HepG2 (cell line): ENCODE data around the gene JMJD1C. TPM values are rescaled to one million over a fixed set of nuclear protein-coding genes. Genes with fewer than 3 reads are reported as not detected.

Experiments
- ATAC-seq: fragments of 200-7000 bp; cut with Tn5 transposase; 3 replicates; pipeline ENCODE4 v1.9.1; 2020; ENCODE audit warnings: mild to moderate bottlenecking, moderate library complexity
- BruUV-seq: library from RNA; stranded (reverse); fragments of 400-500 nt; replicated peaks from 2 replicates; lab custom pipeline; 2021; lab: Mats Ljungman, UMichigan
- CTCF ChIA-PET: fragments of 300-600 bp; formaldehyde crosslinking; extraction: SDS; loops from one replicate; lab custom pipeline; 2021; ENCODE audit warnings: low total read pairs, inconsistent platforms, low intra/inter-chr PET ratio; lab: Yijun Ruan, JAX
- POLR2A ChIA-PET: fragments of 350-600 bp; sonication (Branson Sonifier 250); formaldehyde crosslinking; loops from one replicate; lab custom pipeline; 2020; ENCODE audit warnings: antibody characterized with exemption, inconsistent platforms; lab: Yijun Ruan, JAX
- DNase-seq: peaks from one replicate; pipeline ENCODE4 v3.0.0-alpha.2; 2015; ENCODE audit warnings: low spot score
- FAIRE-seq: peaks from 3 replicates; lab custom pipeline; 2011; peaks lifted over from hg19 to GRCh38; lab: Jason Lieb, UNC
- H2AFZ ChIP-seq: one replicate; pipeline ENCODE4 v1.6.1; 2011; ENCODE audit warnings: low read length, inconsistent platforms
- H3K27ac ChIP-seq: fragments of 300-600 bp; 3 replicates; pipeline ENCODE4 v1.8.0; 2011; ENCODE audit warnings: mixed run types, mild to moderate bottlenecking, mixed read lengths, low read length, inconsistent platforms; ENCODE audit not compliant: insufficient read depth; ENCODE audit errors: extremely low read length
- H3K27me3 ChIP-seq, 2 experiments: fragments of 200-600 bp in 1 of 2; 2 replicates in 1 of 2; 3 replicates in 1 of 2; pipeline versions ENCODE4 v1.6.0 to v1.8.0; 2011; ENCODE audit warnings: low read length in 2 of 2, mild to moderate bottlenecking in 2 of 2, moderate library complexity in 2 of 2, inconsistent platforms in 1 of 2; ENCODE audit not compliant: insufficient read depth in 2 of 2, control insufficient read depth in 1 of 2
- H3K36me3 ChIP-seq, 2 experiments: fragments of 200-600 bp in 1 of 2; replicated peaks in 1 of 2; 2 replicates in 1 of 2; 3 replicates in 1 of 2; pipeline versions ENCODE4 v1.5.1 to v1.8.0; 2011; ENCODE audit warnings: low read length in 2 of 2, inconsistent platforms in 1 of 2; ENCODE audit not compliant: insufficient read depth in 2 of 2, control insufficient read depth in 1 of 2
- H3K4me1 ChIP-seq: 2 replicates; pipeline ENCODE4 v1.5.1; 2012; ENCODE audit warnings: low read length, inconsistent platforms; ENCODE audit not compliant: insufficient read depth
- H3K4me2 ChIP-seq: 2 replicates; pipeline ENCODE4 v1.6.0; 2011; ENCODE audit warnings: low read depth, low read length, inconsistent platforms
- H3K4me3 ChIP-seq, 3 experiments: fragments of 200-600 bp in 1 of 3; sonication (generic), shearing (Covaris generic) in 1 of 3; replicated peaks in 1 of 3; 2 replicates each; pipeline ENCODE4 v1.5.1; 2011 to 2016; ENCODE audit warnings: low read length in 3 of 3, inconsistent platforms in 2 of 3, low read depth in 2 of 3, mild to moderate bottlenecking in 2 of 3, control low read depth in 1 of 3, mixed read lengths in 1 of 3; ENCODE audit not compliant: insufficient read depth in 1 of 3
- H3K79me2 ChIP-seq: one replicate; pipeline ENCODE4 v1.6.1; 2011; ENCODE audit warnings: low read length, inconsistent platforms; ENCODE audit not compliant: insufficient read depth
- H3K9ac ChIP-seq: 2 replicates; pipeline ENCODE4 v1.6.0; 2011; ENCODE audit warnings: mild to moderate bottlenecking, low read depth, low read length, inconsistent platforms; ENCODE audit not compliant: insufficient read depth
- H3K9me3 ChIP-seq: 2 replicates; pipeline ENCODE4 v1.5.1; 2012; ENCODE audit warnings: mild to moderate bottlenecking, low read length
- H4K20me1 ChIP-seq: 2 replicates; pipeline ENCODE4 v1.6.0; 2011; ENCODE audit warnings: inconsistent platforms, mild to moderate bottlenecking, low read length, moderate library complexity; ENCODE audit not compliant: insufficient read depth
- DRAP1 ChIP-seq: IDR thresholded peaks from 2 replicates; pipeline ENCODE4 v1.6.1; 2016; ENCODE audit warnings: missing genetic modification reagents, missing compliant biosample characterization
- EP300 ChIP-seq, 3 experiments: sonication (generic) in 1 of 3; formaldehyde crosslinking in 1 of 3; IDR thresholded peaks; 2 replicates each; pipeline versions ENCODE4 v1.5.1 to v1.6.1; 2011 to 2020; ENCODE audit warnings: low read depth in 2 of 3, low read length in 2 of 3, borderline replicate concordance in 1 of 3, improper control_type of control experiment in 1 of 3, mild to moderate bottlenecking in 1 of 3, missing genetic modification reagents in 1 of 3, moderate library complexity in 1 of 3
- ETV5 ChIP-seq: IDR thresholded peaks from 2 replicates; pipeline ENCODE4 v1.6.1; 2018; ENCODE audit warnings: missing biosample characterization, missing genetic modification reagents, inconsistent platforms, borderline replicate concordance
- FOXA3 ChIP-seq: IDR thresholded peaks from 2 replicates; pipeline ENCODE4 v1.6.1; 2016; ENCODE audit warnings: missing genetic modification reagents, missing compliant biosample characterization
- HMG20B ChIP-seq: conservative IDR thresholded peaks from 2 replicates; pipeline ENCODE4 v1.6.1; 2016; ENCODE audit warnings: missing genetic modification reagents, missing compliant biosample characterization
- HMGXB4 ChIP-seq, 2 experiments: sonication (generic) in 1 of 2; formaldehyde crosslinking in 1 of 2; IDR thresholded peaks; 2 replicates each; pipeline versions ENCODE4 v1.4.0 to v1.6.1; 2018 to 2020; ENCODE audit warnings: missing genetic modification reagents in 2 of 2, borderline replicate concordance in 1 of 2, low read depth in 1 of 2, mild to moderate bottlenecking in 1 of 2, missing biosample characterization in 1 of 2
- MED1 ChIP-seq: sonication (generic); formaldehyde crosslinking; IDR thresholded peaks from 2 replicates; pipeline ENCODE4 v1.4.0; 2020; ENCODE audit warnings: missing genetic modification reagents
- MED13 ChIP-seq: sonication (generic); formaldehyde crosslinking; IDR thresholded peaks from 2 replicates; pipeline ENCODE4 v1.5.0; 2020; ENCODE audit warnings: missing genetic modification reagents
- MXI1 ChIP-seq: IDR thresholded peaks from 3 replicates; pipeline ENCODE4 v1.6.1; 2012; ENCODE audit warnings: low read depth, low read length, inconsistent platforms, borderline replicate concordance
- RFX1 ChIP-seq: fragments of 450-650 bp; IDR thresholded peaks from 2 replicates; pipeline ENCODE4 v1.6.1; 2017
- SIN3A ChIP-seq: IDR thresholded peaks from 2 replicates; pipeline ENCODE4 v1.6.1; 2011; ENCODE audit warnings: low read depth, mild to moderate bottlenecking, control low read depth, low read length, borderline replicate concordance
- YEATS2 ChIP-seq: sonication (generic); formaldehyde crosslinking; IDR thresholded peaks from 2 replicates; pipeline ENCODE4 v1.4.0; 2020; ENCODE audit warnings: missing genetic modification reagents, borderline replicate concordance
- ZNF30 ChIP-seq: sonication (generic); formaldehyde crosslinking; IDR thresholded peaks from 2 replicates; pipeline ENCODE4 v1.5.0; 2020; ENCODE audit warnings: mild to moderate bottlenecking, missing genetic modification reagents
- ZNF414 ChIP-seq: sonication (generic); formaldehyde crosslinking; IDR thresholded peaks from 2 replicates; pipeline ENCODE4 v1.5.0; 2020; ENCODE audit warnings: missing genetic modification reagents
- ZNF740 ChIP-seq: sonication (generic); formaldehyde crosslinking; IDR thresholded peaks from 2 replicates; pipeline ENCODE4 v1.4.0; 2020; ENCODE audit warnings: missing genetic modification reagents
- ZZZ3 ChIP-seq: sonication (generic); formaldehyde crosslinking; IDR thresholded peaks from 2 replicates; pipeline ENCODE4 v1.4.0; 2020; ENCODE audit warnings: missing genetic modification reagents, mild to moderate bottlenecking, borderline replicate concordance
- WGBS: methylation state at CpG from one replicate; pipeline ENCODE4 v1.1.6; 2017; ENCODE audit warnings: low lambda C conversion rate; 5-methylcytosine and 5-hydroxymethylcytosine counted together
- in situ Hi-C: cut with HindIII; loops from 2 replicates; pipeline ENCODE4 v1.10.0; 2017; ENCODE audit warnings: low pct_unique_long_range_greater_than_20kb; ENCODE audit not compliant: extremely low pct_ligation_motif_present
- intact Hi-C: fragments of 100-400 bp; cut with micrococcal nuclease; formaldehyde crosslinking; loops from one replicate; pipeline ENCODE4 v1.10.0; 2022; ENCODE audit not compliant: unreplicated experiment
- polyA plus RNA-seq, 8 experiments: library from polyadenylated mRNA; depleted of rRNA in 3 of 8; stranded (reverse) in 7 of 8; unstranded in 1 of 8; fragments of >200 nt; fragmentation: Illumina TruSeq in 4 of 8; extraction: Trizol in 4 of 8; gene quantifications; 2 replicates each; pipeline versions ENCODE4 v1.2.1 to v1.2.3, GENCODE V29; 2011 to 2016; ENCODE audit warnings: low read depth in 4 of 8, missing spikeins in 1 of 8, mixed read lengths in 1 of 8; ENCODE audit not compliant: insufficient read depth in 1 of 8
- total RNA-seq, 5 experiments: library from RNA; depleted of rRNA; stranded (reverse); fragments of >200 nt; fragmentation: Illumina TruSeq; extraction: Trizol; gene quantifications; 2 replicates each; pipeline ENCODE4 v1.2.3, GENCODE V29; 2016; ENCODE audit warnings: low read depth in 1 of 5

The JMJD1C gene
- total and polyA plus RNA-seq, 2 of the 13 experiments (the other 11 are each of a cell fraction or from before 2014, with no cell fraction given), result 42.3 to 42.7 TPM

GRCh38 chr10:63288170-63288569, 177.6 kb downstream of the JMJD1C start:
- no peak overlapping the region for H3K9ac ChIP-seq
- H3K27me3 ChIP-seq, result no peaks in the 10 kb centered on the region
- no peak overlapping the region for H2AFZ ChIP-seq
- POLR2A ChIA-PET, result no interaction called here
- BruUV-seq, result no TSS peak
- H3K4me1 ChIP-seq, result peaks cover 53% of the 10 kb centered on the region
- no peaks in the 10 kb centered on the region for H3K36me3 ChIP-seq
- no peak overlapping the region for H3K4me3 ChIP-seq
- intact Hi-C loops, result no loop called here
- H3K79me2 ChIP-seq, result peaks cover 35% of the 10 kb centered on the region
- no peak for ATAC-seq
- no peak for DNase-seq
- no peaks in the 10 kb centered on the region; the same call in 1 of the 2 replicates for H4K20me1 ChIP-seq
- no peak for TF ChIP-seq ZNF414
- TF ChIP-seq MED13, result no peak
- TF ChIP-seq YEATS2 (CRISPR knock-in tag), result no peak
- TF ChIP-seq RFX1, result no peak
- TF ChIP-seq HMG20B (CRISPR knock-in tag), result no peak
- no peak for TF ChIP-seq ZNF740
- no peak for TF ChIP-seq MED1 (CRISPR knock-in tag)
- no peak for TF ChIP-seq ETV5 (CRISPR knock-in tag)
- no peak for TF ChIP-seq DRAP1 (CRISPR knock-in tag)
- no peak for TF ChIP-seq MXI1
- TF ChIP-seq HMGXB4 (CRISPR knock-in tag; IDR thresholded peaks at IDR 0.05; ENCODE audit: borderline replicate concordance in 1 of 2, low read depth in 1 of 2), result no peak
- no peak for TF ChIP-seq ZNF30 (CRISPR knock-in tag)
- TF ChIP-seq EP300 (IDR thresholded peaks at IDR 0.05; ENCODE audit: low read depth in 2 of 2, low read length in 2 of 2), result no peak
- no peak for TF ChIP-seq EP300 (CRISPR knock-in tag; IDR thresholded peaks at IDR 0.05; ENCODE audit: borderline replicate concordance)
- TF ChIP-seq SIN3A, result no peak
- TF ChIP-seq ZZZ3 (CRISPR knock-in tag), result no peak
- TF ChIP-seq FOXA3 (CRISPR knock-in tag), result no peak
- TF ChIP-seq, all 625 proteins: peak for 0
- CTCF ChIA-PET, result no interaction called here
- no peaks in the 10 kb centered on the region for H3K9me3 ChIP-seq
- no peak overlapping the region for H3K27ac ChIP-seq
- WGBS, result 100% methylated on average over 1 of the region's 1 CpG
- in situ Hi-C loops, result no loop called here
- no peak overlapping the region for H3K4me2 ChIP-seq
- no peak for FAIRE-seq
